K562 (cell line): Measurements from ENCODE around the gene GZMM. TPM values are rescaled to one million over a fixed set of nuclear protein-coding genes. Genes with fewer than 3 reads are reported as not detected.

Experiments used
- ARID2 ChIP-seq: fragments of 450-650 bp; IDR thresholded peaks from 2 replicates; pipeline ENCODE4 v1.6.1; 2017; ENCODE audit warnings: antibody characterized with exemption, mild to moderate bottlenecking
- CBFA2T3 ChIP-seq: fragments of 450-650 bp; IDR thresholded peaks from 2 replicates; pipeline ENCODE4 v1.6.1; 2017
- CBX1 ChIP-seq: sonication (generic); IDR thresholded peaks from 2 replicates; pipeline ENCODE4 v1.6.1; 2016; ENCODE audit warnings: antibody characterized with exemption, low read depth, mild to moderate bottlenecking
- E2F8 ChIP-seq: fragments of 450-650 bp; IDR thresholded peaks from 2 replicates; pipeline ENCODE4 v1.7.1; 2018; ENCODE audit warnings: mild to moderate bottlenecking, low read depth; ENCODE audit not compliant: partially characterized antibody
- KAT2B ChIP-seq: IDR thresholded peaks from one replicate; pipeline ENCODE4 v1.6.1; 2012; ENCODE audit warnings: low read depth, mild to moderate bottlenecking, control low read depth, inconsistent platforms, low read length, moderate library complexity
- KLF1 ChIP-seq: fragments of 450-650 bp; IDR thresholded peaks from 2 replicates; pipeline ENCODE4 v1.6.1; 2016; ENCODE audit warnings: missing genetic modification characterization, missing compliant biosample characterization
- MAFF ChIP-seq: IDR thresholded peaks from 2 replicates; pipeline ENCODE4 v1.6.1; 2012; ENCODE audit warnings: low read length, improper control_type of control experiment
- MYBL2 ChIP-seq, 2 experiments: fragments of 450-650 bp in 1 of 2; sonication (generic) in 1 of 2; formaldehyde crosslinking in 1 of 2; IDR thresholded peaks; 2 replicates each; pipeline versions ENCODE4 v1.6.1 to v1.8.1; 2017 to 2022; ENCODE audit warnings: borderline replicate concordance in 1 of 2, inconsistent platforms in 1 of 2, low read depth in 1 of 2, mild to moderate bottlenecking in 1 of 2, missing genetic modification reagents in 1 of 2, moderate library complexity in 1 of 2
- NRF1 ChIP-seq, 2 experiments: fragments of 450-650 bp; IDR thresholded peaks in 1 of 2; conservative IDR thresholded peaks in 1 of 2; 2 replicates each; pipeline ENCODE4 v1.6.1; 2014; ENCODE audit warnings: mild to moderate bottlenecking in 2 of 2
- PTTG1 ChIP-seq: fragments of 450-650 bp; IDR thresholded peaks from 2 replicates; pipeline ENCODE4 v1.6.1; 2016; ENCODE audit warnings: low read depth, mild to moderate bottlenecking, missing genetic modification characterization, missing compliant biosample characterization
- SNAPC5 ChIP-seq: fragments of 250-450 bp; sonication (Bioruptor Pico); IDR thresholded peaks from 2 replicates; pipeline ENCODE4 v1.8.0; 2021; ENCODE audit warnings: moderate library complexity, mild to moderate bottlenecking, inconsistent platforms
- STAT6 ChIP-seq: sonication (generic); formaldehyde crosslinking; IDR thresholded peaks from 2 replicates; pipeline ENCODE4 v1.8.1; 2023; ENCODE audit warnings: mild to moderate bottlenecking, missing genetic modification reagents
- TAF9B ChIP-seq: fragments of 450-650 bp; IDR thresholded peaks from 2 replicates; pipeline ENCODE4 v1.6.1; 2018; ENCODE audit warnings: mild to moderate bottlenecking; ENCODE audit not compliant: partially characterized antibody
- TFAP4 ChIP-seq: sonication (generic); formaldehyde crosslinking; IDR thresholded peaks from 2 replicates; pipeline ENCODE4 v1.8.0; 2022; ENCODE audit warnings: missing genetic modification reagents, mild to moderate bottlenecking, moderate library complexity, borderline replicate concordance
- THRA ChIP-seq: fragments of 450-650 bp; IDR thresholded peaks from 2 replicates; pipeline ENCODE4 v1.6.1; 2017; ENCODE audit warnings: mild to moderate bottlenecking, moderate library complexity
- ZBTB26 ChIP-seq: fragments of 450-650 bp; formaldehyde crosslinking; IDR thresholded peaks from 2 replicates; pipeline ENCODE4 v1.4.0; 2022; ENCODE audit warnings: missing genetic modification characterization
- ZNF354B ChIP-seq: fragments of 250-450 bp; sonication (Bioruptor Pico); IDR thresholded peaks from 2 replicates; pipeline ENCODE4 v1.4.0; 2020
- polyA plus RNA-seq, 8 experiments: library from polyadenylated mRNA; depleted of rRNA in 4 of 8; stranded (reverse) in 5 of 8; unstranded in 3 of 8; fragments of >200 nt; fragmentation: Nextera tagmentation in 2 of 8; fragmentation: Illumina TruSeq in 1 of 8; extraction: Ambion mirVana in 2 of 8; extraction: Trizol in 1 of 8; gene quantifications; 2 replicates each; pipeline versions ENCODE4 v1.2.1 to v1.2.3, GENCODE V29; 2011 to 2014; ENCODE audit warnings: inconsistent platforms in 1 of 8, missing spikeins in 1 of 8
- total RNA-seq, 7 experiments: library from RNA; depleted of rRNA in 6 of 7; stranded (reverse); fragments of >200 nt in 6 of 7; fragmentation: Illumina TruSeq in 2 of 7; extraction: Trizol in 2 of 7; gene quantifications; 2 replicates each; pipeline versions ENCODE4 v1.2.1 to v1.2.3, GENCODE V29; 2011 to 2021; ENCODE audit warnings: low replicate concordance in 1 of 7

GZMM gene
- total and polyA plus RNA-seq, 9 of the 15 experiments (the other 6 are each of a cell fraction or from before 2014, with no cell fraction given), result 0.08 to 2.6 (median 0.70) TPM; not detected in 2

GRCh38 chr19:497869-498510 is 45.9 kb upstream of the GZMM start (continued):
- TF ChIP-seq ZBTB26 (CRISPR knock-in tag), result no peak
- no peak for TF ChIP-seq PTTG1
- TF ChIP-seq E2F8, result no peak
- no peak for TF ChIP-seq MAFF
- peak; percentile 39; the same call in 1 of the 2 replicates for TF ChIP-seq TFAP4 (CRISPR knock-in tag)
- TF ChIP-seq CBX1, result 0 out of 2 replicates have a peak, but pooled peaks have one; percentile 56
- TF ChIP-seq ARID2, result no peak
- no peak for TF ChIP-seq KAT2B
- TF ChIP-seq NRF1 (conservative IDR thresholded peaks at IDR 0.05 in 1 of 2, IDR thresholded peaks at IDR 0.05 in 1 of 2), result peak; percentile 21 to 30; a peak in 1 of 4 replicates
- TF ChIP-seq CBFA2T3, result no peak
- no peak for TF ChIP-seq MYBL2 (IDR thresholded peaks at IDR 0.05; ENCODE audit: low read depth)
- no peak for TF ChIP-seq MYBL2 (CRISPR knock-in tag; IDR thresholded peaks at IDR 0.05; ENCODE audit: borderline replicate concordance)
- no peak for TF ChIP-seq TAF9B
- TF ChIP-seq THRA, result no peak
- no peak for TF ChIP-seq SNAPC5 (CRISPR knock-in tag)
- no peak for TF ChIP-seq KLF1 (tag)
- TF ChIP-seq ZNF354B (CRISPR knock-in tag), result no peak
- no peak for TF ChIP-seq STAT6 (CRISPR knock-in tag)
